ENCODE results near the gene UBE2N. TPM values are rescaled to one million over a fixed set of nuclear protein-coding genes. Genes with fewer than 3 reads are reported as not detected.

Gene UBE2N
- total RNA-seq, 4 donors from 2014 or later: 26.5 to 46.8 (median 30.5) TPM

DNA sequence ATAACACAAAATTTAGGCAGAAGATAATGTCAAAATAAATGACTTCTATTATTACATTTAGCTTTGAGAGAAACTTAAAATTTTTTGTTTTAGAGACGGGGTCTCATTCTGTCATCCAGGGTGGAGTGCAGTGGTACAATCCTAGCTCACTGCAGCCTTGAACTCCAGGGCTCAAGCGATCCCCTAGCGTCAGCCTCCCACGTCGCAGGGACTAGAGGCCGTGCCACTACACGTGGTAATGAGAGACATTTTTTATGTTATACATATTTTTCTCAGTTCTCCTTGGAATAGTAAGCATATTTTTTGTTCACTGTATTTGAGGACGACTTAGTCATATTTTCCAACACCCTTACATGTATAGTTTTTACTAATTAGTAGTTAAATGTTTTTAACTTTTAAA is 85.5 kb downstream of the UBE2N start:
- H3K36me3 ChIP-seq: no peaks in the 10 kb centered on the region
- H3K9me3 ChIP-seq: no peaks in the 10 kb centered on the region
- H3K4me3 ChIP-seq: no peak overlapping the region
- peaks cover 10 to 14% of the 10 kb centered on the region in 2 donors for H3K4me1 ChIP-seq
- intact Hi-C loops (cut with DNase I; ENCODE audit: low total_unique reads): no loop called here
- H3K27me3 ChIP-seq: no peaks in the 10 kb centered on the region
- H3K27ac ChIP-seq: no peak overlapping the region
- ATAC-seq (no peak), DNase-seq (no peak)
- in situ Hi-C loops (cut with MboI; ENCODE audit: low sequenced_read_pairs in 4 of 4): no loop called here
- TF ChIP-seq, protein P1, sequence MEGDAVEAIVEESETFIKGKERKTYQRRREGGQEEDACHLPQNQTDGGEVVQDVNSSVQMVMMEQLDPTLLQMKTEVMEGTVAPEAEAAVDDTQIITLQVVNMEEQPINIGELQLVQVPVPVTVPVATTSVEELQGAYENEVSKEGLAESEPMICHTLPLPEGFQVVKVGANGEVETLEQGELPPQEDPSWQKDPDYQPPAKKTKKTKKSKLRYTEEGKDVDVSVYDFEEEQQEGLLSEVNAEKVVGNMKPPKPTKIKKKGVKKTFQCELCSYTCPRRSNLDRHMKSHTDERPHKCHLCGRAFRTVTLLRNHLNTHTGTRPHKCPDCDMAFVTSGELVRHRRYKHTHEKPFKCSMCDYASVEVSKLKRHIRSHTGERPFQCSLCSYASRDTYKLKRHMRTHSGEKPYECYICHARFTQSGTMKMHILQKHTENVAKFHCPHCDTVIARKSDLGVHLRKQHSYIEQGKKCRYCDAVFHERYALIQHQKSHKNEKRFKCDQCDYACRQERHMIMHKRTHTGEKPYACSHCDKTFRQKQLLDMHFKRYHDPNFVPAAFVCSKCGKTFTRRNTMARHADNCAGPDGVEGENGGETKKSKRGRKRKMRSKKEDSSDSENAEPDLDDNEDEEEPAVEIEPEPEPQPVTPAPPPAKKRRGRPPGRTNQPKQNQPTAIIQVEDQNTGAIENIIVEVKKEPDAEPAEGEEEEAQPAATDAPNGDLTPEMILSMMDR (IDR thresholded peaks at IDR 0.05 in 4 of 5, conservative IDR thresholded peaks at IDR 0.05 in 1 of 5): no peak
- TF ChIP-seq POLR2A (IDR thresholded peaks at IDR 0.05): no peak

Other genes with a start within 250 kb of the UBE2N start
- 100 to 1,000 TPM in 1 of 4 donors, 10 to 100 TPM in 3; 26.8 to 299 (median 51.1) TPM for gene NUDT4, start 64.0 kb downstream of the UBE2N start, total RNA-seq
- 10 to 100 TPM; 14.0 to 44.6 (median 34.8) TPM for gene MRPL42, start 25.6 kb upstream of the UBE2N start, total RNA-seq
- gene SOCS2, start 130.7 kb upstream of the UBE2N start, total RNA-seq: 10 to 100 TPM in 1 of 4 donors, 1 to 10 TPM in 3; 4.3 to 14.9 (median 5.3) TPM
- 10 to 100 TPM; 19.4 to 28.7 (median 22.6) TPM for gene CRADD, start 235.4 kb upstream of the UBE2N start, total RNA-seq

Data from gastrocnemius medialis (tissue), 4 donors.